Measurements from ENCODE around the gene PTGES2. TPM values are rescaled to one million over a fixed set of nuclear protein-coding genes. Genes with fewer than 3 reads are reported as not detected.

PTGES2 gene
- total RNA-seq, 1 donor from 2014 or later, result 101 TPM

- Histone ChIP-seq H3K36me3 (peaks cover 0 to 62% of the 10 kb centered on the region in 2 donors), H3K27me3 (no peaks in the 10 kb centered on the region), H3K4me3 (no peak overlapping the region), H3K4me1 (peaks cover 27% of the 10 kb centered on the region), H3K27ac (no peak overlapping the region), H3K9me3 (no peaks in the 10 kb centered on the region)
- DNase-seq (ENCODE audit: extremely low spot score in 2 of 2), result peak in 1 of 2 donors; percentile 95
- TF ChIP-seq POLR2A (IDR thresholded peaks at IDR 0.05), result no peak
- no peak for TF ChIP-seq POLR2AphosphoS5 (IDR thresholded peaks at IDR 0.05; ENCODE audit: insufficient read depth in 1 of 2, low read depth in 1 of 2)
- TF ChIP-seq CTCF (IDR thresholded peaks at IDR 0.05), result no peak
- intact Hi-C loops (cut with DNase I), result loop anchor here (2.0 kb wide), 1 partner anchor 33 kb away; no protein-coding TSS in a partner anchor
Measured at GRCh38 chr9:128163523-128164306, 36.2 kb upstream of the PTGES2 start.

- Histone ChIP-seq H3K27me3 (no peaks in the 10 kb centered on the region), H3K36me3 (peaks cover 0 to 56% of the 10 kb centered on the region in 2 donors), H3K27ac (no peak overlapping the region), H3K4me3 (no peak overlapping the region), H3K9me3 (no peaks in the 10 kb centered on the region), H3K4me1 (peaks cover 27% of the 10 kb centered on the region)
- no peak for TF ChIP-seq POLR2A (IDR thresholded peaks at IDR 0.05)
- no peak for TF ChIP-seq CTCF (IDR thresholded peaks at IDR 0.05)
- no peak for TF ChIP-seq POLR2AphosphoS5 (IDR thresholded peaks at IDR 0.05; ENCODE audit: insufficient read depth in 1 of 2, low read depth in 1 of 2)
- no peak for DNase-seq (ENCODE audit: extremely low spot score in 2 of 2)
- intact Hi-C loops (cut with DNase I), result loop anchor here (2.0 kb wide), 1 partner anchor 32 kb away; no protein-coding TSS in a partner anchor
Measured at GRCh38 chr9:128163027-128163515, 35.5 kb upstream of the PTGES2 start.

DNA sequence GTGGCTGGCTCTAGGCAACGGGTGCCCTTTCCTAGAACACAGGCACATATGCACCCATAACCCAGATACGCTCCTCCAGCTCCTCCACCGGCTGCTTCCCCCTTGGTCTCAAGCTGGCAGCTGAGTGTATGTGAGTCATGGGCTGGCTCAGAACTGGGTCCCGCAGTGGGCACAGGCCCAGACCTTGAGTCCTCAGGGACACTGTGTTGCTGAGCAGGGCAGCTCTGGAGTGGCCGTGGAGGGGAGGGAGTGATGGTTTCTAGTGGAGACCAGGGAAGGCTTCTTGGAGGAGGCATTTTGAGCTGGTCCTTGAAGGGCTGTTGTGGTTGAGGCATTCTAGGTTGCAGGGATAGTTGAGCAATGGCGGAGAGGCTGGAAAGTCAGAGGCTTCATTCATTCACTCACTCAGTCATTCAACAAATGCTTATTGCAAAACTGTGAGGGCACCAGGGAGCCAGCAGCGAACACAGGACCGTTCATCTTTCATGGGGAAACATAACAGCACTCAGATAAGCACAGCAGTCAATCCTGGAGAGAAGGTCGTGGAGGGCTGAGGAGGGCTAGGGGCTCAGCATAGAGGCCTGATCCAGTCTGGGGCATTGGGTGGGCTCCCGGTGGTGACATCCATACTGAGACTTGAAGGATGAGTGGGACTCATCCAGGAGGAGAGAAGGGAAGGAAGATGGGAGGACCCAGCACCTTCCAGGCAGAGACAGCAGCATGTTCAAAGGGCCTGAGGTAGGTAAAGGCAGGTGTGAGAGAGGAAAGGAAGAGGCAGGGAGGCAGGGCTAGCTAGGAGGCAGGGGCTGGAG, 34.9 kb upstream of the PTGES2 start:
- no peaks in the 10 kb centered on the region for H3K9me3 ChIP-seq
- intact Hi-C loops (cut with DNase I), result loop anchor here (2.0 kb wide), 1 partner anchor 32 kb away; no protein-coding TSS in a partner anchor
- H3K36me3 ChIP-seq, result peaks cover 0 to 49% of the 10 kb centered on the region in 2 donors
- no peaks in the 10 kb centered on the region for H3K27me3 ChIP-seq
- no peak for DNase-seq (ENCODE audit: extremely low spot score in 2 of 2)
- no peak for TF ChIP-seq POLR2AphosphoS5 (IDR thresholded peaks at IDR 0.05; ENCODE audit: insufficient read depth in 1 of 2, low read depth in 1 of 2)
- TF ChIP-seq POLR2A (IDR thresholded peaks at IDR 0.05), result no peak
- TF ChIP-seq CTCF (IDR thresholded peaks at IDR 0.05), result no peak
- H3K4me3 ChIP-seq, result no peak overlapping the region
- H3K4me1 ChIP-seq, result peaks cover 27% of the 10 kb centered on the region
- H3K27ac ChIP-seq, result no peak overlapping the region

GRCh38 chr9:128161215-128161902, 33.8 kb upstream of the PTGES2 start:
- no peaks in the 10 kb centered on the region for H3K9me3 ChIP-seq
- H3K36me3 ChIP-seq, result peaks cover 0 to 38% of the 10 kb centered on the region in 2 donors
- TF ChIP-seq POLR2AphosphoS5 (IDR thresholded peaks at IDR 0.05; ENCODE audit: insufficient read depth in 1 of 2, low read depth in 1 of 2), result no peak
- TF ChIP-seq CTCF (IDR thresholded peaks at IDR 0.05), result no peak
- no peak for TF ChIP-seq POLR2A (IDR thresholded peaks at IDR 0.05)
- intact Hi-C loops (cut with DNase I), result no loop called here
- H3K27ac ChIP-seq, result no peak overlapping the region
- H3K4me3 ChIP-seq, result peak overlapping the region in 1 of 2 donors; percentile 59
- no peaks in the 10 kb centered on the region for H3K27me3 ChIP-seq
- DNase-seq (ENCODE audit: extremely low spot score in 2 of 2), result no peak
- H3K4me1 ChIP-seq, result peaks cover 27% of the 10 kb centered on the region

Measured in vagina (tissue), 2 donors.